Neural progenitor cell (in vitro differentiated cells): Measurements from ENCODE around the gene DLG2. TPM values are rescaled to one million over a fixed set of nuclear protein-coding genes. Genes with fewer than 3 reads are reported as not detected.
"Not testable (repeated sequence)": the region's sequence is repeated elsewhere in the genome, so short reads cannot be mapped to it uniquely, and the experiment has no call there.

Experiments
- DNase-seq: peaks from one replicate; pipeline ENCODE4 v3.0.0-alpha.2; 2016; ENCODE audit warnings: low spot score
- H2AFZ ChIP-seq: fragments of 200-600 bp; sonication (generic); replicated peaks from 2 replicates; pipeline ENCODE4 v1.6.1; 2016; ENCODE audit warnings: antibody characterized with exemption
- H3F3A ChIP-seq: fragments of 200-600 bp; sonication (generic); 2 replicates; pipeline ENCODE4 v1.6.1; 2016; ENCODE audit warnings: antibody characterized with exemption, low read depth
- H3K27ac ChIP-seq: fragments of 200-600 bp; sonication (generic); 2 replicates; pipeline ENCODE4 v1.5.1; 2016; ENCODE audit warnings: mild to moderate bottlenecking
- H3K27me3 ChIP-seq: fragments of 200-600 bp; sonication (generic); 2 replicates; pipeline ENCODE4 v1.6.1; 2016; ENCODE audit warnings: mild to moderate bottlenecking, moderate library complexity
- H3K36me3 ChIP-seq: fragments of 200-600 bp; sonication (generic); 2 replicates; pipeline ENCODE4 v1.5.1; 2016
- H3K4me1 ChIP-seq: fragments of 200-600 bp; sonication (generic); 2 replicates; pipeline ENCODE4 v1.6.1; 2016; ENCODE audit warnings: mixed run types
- H3K4me2 ChIP-seq: fragments of 200-600 bp; sonication (generic); 2 replicates; pipeline ENCODE4 v1.6.1; 2016
- H3K4me3 ChIP-seq: fragments of 200-600 bp; sonication (generic); 2 replicates; pipeline ENCODE4 v1.5.1; 2016
- H3K79me2 ChIP-seq: fragments of 200-600 bp; sonication (generic); 2 replicates; pipeline ENCODE4 v1.6.1; 2016; ENCODE audit warnings: low read depth
- H3K9ac ChIP-seq: fragments of 200-600 bp; sonication (generic); 2 replicates; pipeline ENCODE4 v1.6.1; 2016
- H3K9me3 ChIP-seq: fragments of 200-600 bp; sonication (generic); 2 replicates; pipeline ENCODE4 v1.5.1; 2016; ENCODE audit warnings: low read depth
- H4K20me1 ChIP-seq: fragments of 200-600 bp; sonication (generic); 2 replicates; pipeline ENCODE4 v1.6.1; 2016; ENCODE audit warnings: low read depth
- H3K27ac Mint-ChIP-seq: 3 replicates; pipeline ENCODE4 v1.8.0; 2021; ENCODE audit warnings: mixed read lengths
- H3K27me3 Mint-ChIP-seq: 2 replicates; pipeline ENCODE4 v1.8.0; 2022; ENCODE audit warnings: low read depth, mild to moderate bottlenecking, inconsistent platforms, moderate library complexity, mixed read lengths; ENCODE audit not compliant: insufficient read depth
- H3K36me3 Mint-ChIP-seq: 3 replicates; pipeline ENCODE4 v1.8.0; 2021; ENCODE audit warnings: mixed read lengths
- H3K4me1 Mint-ChIP-seq: 3 replicates; pipeline ENCODE4 v1.8.0; 2021; ENCODE audit warnings: mixed read lengths
- H3K4me3 Mint-ChIP-seq: 3 replicates; pipeline ENCODE4 v1.8.0; 2021; ENCODE audit warnings: mild to moderate bottlenecking, moderate library complexity, mixed read lengths
- H3K9me3 Mint-ChIP-seq: 3 replicates; pipeline ENCODE4 v1.8.0; 2020; ENCODE audit warnings: mixed read lengths
- EZH2 ChIP-seq: fragments of 200-600 bp; sonication (generic); IDR thresholded peaks from 2 replicates; pipeline ENCODE4 v1.6.1; 2017; ENCODE audit warnings: antibody characterized with exemption, mild to moderate bottlenecking, moderate library complexity
- EZH2phosphoT487 ChIP-seq: fragments of 200-600 bp; sonication (generic); IDR thresholded peaks from 2 replicates; pipeline ENCODE4 v1.6.1; 2017; ENCODE audit warnings: antibody characterized with exemption
- total RNA-seq: library from RNA; depleted of rRNA; stranded (reverse); fragments of >200 nt; gene quantifications from 2 replicates; pipeline ENCODE4 v1.2.3, GENCODE V29; 2015; ENCODE audit warnings: low replicate concordance
- TF ChIP-seq, protein P1 (sequence below): fragments of 200-600 bp; sonication (generic); IDR thresholded peaks from 2 replicates; pipeline ENCODE4 v1.5.1; 2017; ENCODE audit warnings: antibody characterized with exemption, mild to moderate bottlenecking

DLG2 gene
- total RNA-seq, 1 donor from 2014 or later = 7.5 TPM

DNA sequence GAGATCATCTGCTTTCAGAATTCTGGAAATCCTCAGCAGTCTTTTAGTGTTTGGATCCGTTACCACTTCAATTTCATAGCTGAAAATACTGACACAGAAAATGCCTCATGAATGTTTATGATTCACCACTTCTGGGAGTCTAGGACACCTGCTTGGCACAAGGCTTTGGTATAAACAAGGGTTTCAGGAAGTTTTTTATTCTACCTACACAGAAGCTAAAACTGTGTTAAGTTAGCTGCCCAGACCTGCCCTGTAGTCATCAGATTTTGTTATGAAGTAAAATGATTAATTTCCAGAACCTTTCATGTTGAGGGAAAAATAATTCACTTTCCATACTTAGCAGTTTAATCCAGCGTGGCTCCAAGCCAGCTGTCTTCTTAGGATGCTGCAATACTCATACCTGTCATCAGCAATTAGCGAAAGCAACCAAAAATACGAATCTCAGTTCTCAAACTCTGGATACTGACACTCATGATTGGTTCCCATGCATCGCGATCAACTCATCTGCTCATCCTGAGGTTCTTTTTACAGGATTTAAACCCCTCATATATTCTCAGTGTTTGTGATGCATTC is 1882.4 kb downstream of the DLG2 start:
- Histone ChIP-seq H3K4me1 (no peaks in the 10 kb centered on the region), H2AFZ (no peak overlapping the region), H3F3A (no peaks in the 10 kb centered on the region), H3K27ac (no peak overlapping the region), H3K79me2 (no peaks in the 10 kb centered on the region), H3K9ac (no peak overlapping the region), H3K36me3 (no peaks in the 10 kb centered on the region), H3K4me3 (no peak overlapping the region), H3K27me3 (no peaks in the 10 kb centered on the region), H3K4me2 (no peak overlapping the region), H3K9me3 (no peaks in the 10 kb centered on the region), H4K20me1 (no peaks in the 10 kb centered on the region)
- no peak for DNase-seq
- H3K27me3 Mint-ChIP-seq = peaks cover 2% of the 10 kb centered on the region
- no peaks in the 10 kb centered on the region for H3K4me1 Mint-ChIP-seq
- TF ChIP-seq EZH2phosphoT487 = no peak
- TF ChIP-seq, protein P1, sequence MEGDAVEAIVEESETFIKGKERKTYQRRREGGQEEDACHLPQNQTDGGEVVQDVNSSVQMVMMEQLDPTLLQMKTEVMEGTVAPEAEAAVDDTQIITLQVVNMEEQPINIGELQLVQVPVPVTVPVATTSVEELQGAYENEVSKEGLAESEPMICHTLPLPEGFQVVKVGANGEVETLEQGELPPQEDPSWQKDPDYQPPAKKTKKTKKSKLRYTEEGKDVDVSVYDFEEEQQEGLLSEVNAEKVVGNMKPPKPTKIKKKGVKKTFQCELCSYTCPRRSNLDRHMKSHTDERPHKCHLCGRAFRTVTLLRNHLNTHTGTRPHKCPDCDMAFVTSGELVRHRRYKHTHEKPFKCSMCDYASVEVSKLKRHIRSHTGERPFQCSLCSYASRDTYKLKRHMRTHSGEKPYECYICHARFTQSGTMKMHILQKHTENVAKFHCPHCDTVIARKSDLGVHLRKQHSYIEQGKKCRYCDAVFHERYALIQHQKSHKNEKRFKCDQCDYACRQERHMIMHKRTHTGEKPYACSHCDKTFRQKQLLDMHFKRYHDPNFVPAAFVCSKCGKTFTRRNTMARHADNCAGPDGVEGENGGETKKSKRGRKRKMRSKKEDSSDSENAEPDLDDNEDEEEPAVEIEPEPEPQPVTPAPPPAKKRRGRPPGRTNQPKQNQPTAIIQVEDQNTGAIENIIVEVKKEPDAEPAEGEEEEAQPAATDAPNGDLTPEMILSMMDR = no peak
- H3K9me3 Mint-ChIP-seq = peaks cover 5% of the 10 kb centered on the region
- no peaks in the 10 kb centered on the region for H3K36me3 Mint-ChIP-seq
- no peak overlapping the region for H3K4me3 Mint-ChIP-seq
- no peak overlapping the region for H3K27ac Mint-ChIP-seq

DNA sequence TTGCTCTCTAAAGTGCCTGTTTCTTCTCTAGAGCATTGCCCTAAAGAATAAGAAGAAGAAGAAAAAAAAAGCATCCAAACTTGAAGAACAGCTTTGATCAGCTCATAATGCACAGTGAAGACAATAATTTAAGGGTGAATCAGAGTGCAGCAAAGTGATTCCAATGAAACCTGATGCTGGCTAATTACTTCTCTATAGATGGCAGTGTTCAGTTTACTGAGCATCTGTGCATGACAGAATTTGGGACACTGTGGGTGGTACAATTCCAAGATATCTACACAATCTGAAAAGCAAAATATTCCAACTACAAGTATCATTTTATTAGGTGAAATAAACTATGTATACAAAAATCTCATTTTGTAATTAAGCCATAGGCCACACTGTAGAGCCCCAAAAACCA is 1890.5 kb downstream of the DLG2 start:
- peaks cover 3% of the 10 kb centered on the region for H3K4me1 Mint-ChIP-seq
- no peaks in the 10 kb centered on the region for H3K27me3 Mint-ChIP-seq
- Histone ChIP-seq H3F3A (no peaks in the 10 kb centered on the region), H3K4me1 (no peaks in the 10 kb centered on the region), H3K79me2 (no peaks in the 10 kb centered on the region), H3K4me3 (no peak overlapping the region), H3K9me3 (no peaks in the 10 kb centered on the region), H3K36me3 (no peaks in the 10 kb centered on the region), H3K27ac (no peak overlapping the region), H2AFZ (no peak overlapping the region), H3K4me2 (no peak overlapping the region), H3K27me3 (no peaks in the 10 kb centered on the region), H3K9ac (no peak overlapping the region), H4K20me1 (no peaks in the 10 kb centered on the region)
- H3K9me3 Mint-ChIP-seq = no peaks in the 10 kb centered on the region
- DNase-seq = no peak
- TF ChIP-seq, protein P1 = no peak
- no peak for TF ChIP-seq EZH2
- H3K4me3 Mint-ChIP-seq = no peak overlapping the region
- H3K36me3 Mint-ChIP-seq = no peaks in the 10 kb centered on the region
- no peak overlapping the region for H3K27ac Mint-ChIP-seq

DNA sequence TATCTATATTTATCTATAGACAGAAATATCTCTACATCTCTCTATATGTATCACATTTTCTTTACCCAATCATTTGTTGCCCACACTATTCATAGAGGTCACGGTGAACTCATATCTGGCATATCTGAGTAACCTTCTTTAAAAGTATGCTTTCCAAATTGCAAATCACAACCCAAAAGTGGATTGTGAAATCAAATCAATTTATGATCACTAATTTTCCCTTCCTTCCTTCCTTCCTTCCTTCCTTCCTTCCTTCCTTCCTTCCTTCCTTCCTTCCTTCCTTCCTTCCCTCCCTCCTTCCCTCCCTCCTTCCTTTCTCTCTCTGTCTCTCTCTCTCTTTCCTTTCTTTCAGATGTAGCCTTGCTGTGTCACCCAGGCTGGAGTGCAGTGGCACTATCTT is 1893.0 kb downstream of the DLG2 start:
- H4K20me1 ChIP-seq = no peaks in the 10 kb centered on the region
- no peaks in the 10 kb centered on the region for H3K27me3 Mint-ChIP-seq
- H3K4me2 ChIP-seq = no peak overlapping the region
- TF ChIP-seq, protein P1 = no peak
- TF ChIP-seq EZH2 (no peak), EZH2phosphoT487 (no peak)
- H3K79me2 ChIP-seq = no peaks in the 10 kb centered on the region
- H3K27ac ChIP-seq = no peak overlapping the region
- H3K4me1 Mint-ChIP-seq = peaks cover 3% of the 10 kb centered on the region
- H3F3A ChIP-seq = no peaks in the 10 kb centered on the region
- DNase-seq = no peak
- H3K36me3 Mint-ChIP-seq = no peaks in the 10 kb centered on the region
- H3K27me3 ChIP-seq = no peaks in the 10 kb centered on the region
- H3K27ac Mint-ChIP-seq = no peak overlapping the region
- no peaks in the 10 kb centered on the region for H3K4me1 ChIP-seq
- H3K9ac ChIP-seq = no peak overlapping the region
- H3K36me3 ChIP-seq = no peaks in the 10 kb centered on the region
- no peak overlapping the region for H2AFZ ChIP-seq
- no peaks in the 10 kb centered on the region for H3K9me3 Mint-ChIP-seq
- no peak overlapping the region for H3K4me3 Mint-ChIP-seq
- no peaks in the 10 kb centered on the region for H3K9me3 ChIP-seq
- H3K4me3 ChIP-seq = no peak overlapping the region

DNA sequence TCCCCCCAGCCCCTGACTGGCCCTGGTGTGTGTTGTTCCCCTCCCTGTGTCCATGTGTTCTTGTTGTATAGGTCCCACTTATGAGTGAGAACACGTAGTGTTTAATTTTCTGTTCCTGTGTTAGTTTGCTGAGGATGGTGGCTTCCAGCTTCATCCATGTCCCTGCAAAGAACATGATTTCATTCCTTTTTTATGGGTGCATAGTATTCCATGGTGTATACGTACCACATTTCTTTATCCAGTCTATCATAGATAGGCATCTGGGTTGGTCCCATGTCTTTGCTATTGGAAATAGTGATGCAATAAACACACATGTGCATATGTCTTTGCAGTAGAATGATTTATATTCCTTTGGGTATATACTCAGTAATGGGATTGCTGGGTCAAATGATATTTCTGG is 1895.9 kb downstream of the DLG2 start:
- not testable (repeated sequence) for H3K4me1 Mint-ChIP-seq, H3K4me1 ChIP-seq, H3K4me2 ChIP-seq, H3K9me3 ChIP-seq, H3K27me3 Mint-ChIP-seq, H3K27me3 ChIP-seq, H3K9ac ChIP-seq, H3K4me3 ChIP-seq, H3K79me2 ChIP-seq, H3K4me3 Mint-ChIP-seq, H3K36me3 Mint-ChIP-seq, H3F3A ChIP-seq, DNase-seq, H4K20me1 ChIP-seq, H3K27ac Mint-ChIP-seq, H3K36me3 ChIP-seq, H3K9me3 Mint-ChIP-seq, H2AFZ ChIP-seq, H3K27ac ChIP-seq
